ENCODE data around the gene SH3RF3. TPM values are rescaled to one million over a fixed set of nuclear protein-coding genes. Genes with fewer than 3 reads are reported as not detected.

SH3RF3 gene
- total RNA-seq, 2 experiments from 2014 or later = 1.9 to 2.3 TPM

- ChIA-PET POLR2A (interaction anchor here (1.4 kb wide), 1 partner anchor 10 kb away, joined by 3 read pairs; no protein-coding TSS in a partner anchor), CTCF (no interaction called here)
- no peak for ATAC-seq
- Mint-ChIP-seq H3K9me3 (no peaks in the 10 kb centered on the region), H3K36me3 (ENCODE audit: low read depth) (peaks cover 2% of the 10 kb centered on the region), H3K4me1 (ENCODE audit: low read depth) (peaks cover 32% of the 10 kb centered on the region), H3K4me3 (no peak overlapping the region), H3K27ac (no peak overlapping the region), H3K27me3 (no peaks in the 10 kb centered on the region)
- DNase-seq = no peak
- intact Hi-C loops (cut with micrococcal nuclease) = no loop called here
- no peak for TF ChIP-seq CTCF (IDR thresholded peaks at IDR 0.05)
These were observed 39.7 kb downstream of the SH3RF3 start for GRCh38 chr2:109168716-109169115.

DNA sequence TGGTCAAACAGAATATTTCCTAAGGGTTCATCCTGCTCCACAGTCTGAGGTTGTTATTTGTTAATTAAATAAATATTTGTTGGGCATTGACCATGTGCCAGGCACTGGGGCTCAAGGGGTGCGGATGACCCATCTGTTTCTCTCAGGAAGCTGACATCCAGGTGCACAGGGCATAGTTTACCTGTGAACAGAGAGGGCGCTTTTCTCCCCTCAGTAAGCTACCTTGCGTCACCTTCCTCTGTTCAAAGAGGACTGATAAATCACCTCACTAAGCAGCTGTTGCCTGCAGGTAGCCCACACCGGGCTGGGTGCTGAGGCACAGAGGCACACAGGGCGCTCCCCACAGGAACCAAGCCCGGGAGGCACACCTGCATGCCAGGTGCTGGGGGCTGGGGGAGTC lies 41.6 kb downstream of the SH3RF3 start:
- H3K4me1 Mint-ChIP-seq (ENCODE audit: low read depth) = peaks cover 40% of the 10 kb centered on the region
- ChIA-PET CTCF (interaction anchor here (0.7 kb wide), 1 partner anchor 40 kb away, joined by 3 read pairs; no protein-coding TSS in a partner anchor), POLR2A (no interaction called here)
- H3K27ac Mint-ChIP-seq = no peak overlapping the region
- H3K36me3 Mint-ChIP-seq (ENCODE audit: low read depth) = peaks cover 2% of the 10 kb centered on the region
- TF ChIP-seq CTCF (IDR thresholded peaks at IDR 0.05) = no peak
- no peak for DNase-seq
- ATAC-seq = no peak
- intact Hi-C loops (cut with micrococcal nuclease) = no loop called here
- peaks cover 3% of the 10 kb centered on the region for H3K9me3 Mint-ChIP-seq
- no peaks in the 10 kb centered on the region for H3K27me3 Mint-ChIP-seq
- H3K4me3 Mint-ChIP-seq = no peak overlapping the region

GRCh38 chr2:109171444-109172334 lies 42.7 kb downstream of the SH3RF3 start:
- intact Hi-C loops (cut with micrococcal nuclease) = no loop called here
- CTCF ChIA-PET = interaction anchor here (0.7 kb wide), 1 partner anchor 195 kb away, joined by 3 read pairs; no protein-coding TSS in a partner anchor
- DNase-seq = no peak
- no peak for TF ChIP-seq CTCF (IDR thresholded peaks at IDR 0.05)
- H3K27me3 Mint-ChIP-seq = no peaks in the 10 kb centered on the region
- no peak overlapping the region for H3K4me3 Mint-ChIP-seq
- H3K27ac Mint-ChIP-seq = no peak overlapping the region
- H3K4me1 Mint-ChIP-seq (ENCODE audit: low read depth) = peaks cover 40% of the 10 kb centered on the region
- ATAC-seq = no peak
- peaks cover 2% of the 10 kb centered on the region for H3K36me3 Mint-ChIP-seq (ENCODE audit: low read depth)
- POLR2A ChIA-PET = interaction anchor here (0.8 kb wide), 1 partner anchor 43 kb away, joined by 3 read pairs; no protein-coding TSS in a partner anchor
- H3K9me3 Mint-ChIP-seq = peaks cover 3% of the 10 kb centered on the region

- ChIA-PET POLR2A (no interaction called here), CTCF (interaction anchor here (0.7 kb wide), 1 partner anchor 196 kb away, joined by 3 read pairs; no protein-coding TSS in a partner anchor)
- H3K27me3 Mint-ChIP-seq = no peaks in the 10 kb centered on the region
- H3K4me1 Mint-ChIP-seq (ENCODE audit: low read depth) = peaks cover 40% of the 10 kb centered on the region
- no peak for TF ChIP-seq CTCF (IDR thresholded peaks at IDR 0.05)
- ATAC-seq (no peak), DNase-seq (no peak)
- H3K9me3 Mint-ChIP-seq = peaks cover 3% of the 10 kb centered on the region
- H3K36me3 Mint-ChIP-seq (ENCODE audit: low read depth) = peaks cover 2% of the 10 kb centered on the region
- no peak overlapping the region for H3K4me3 Mint-ChIP-seq
- intact Hi-C loops (cut with micrococcal nuclease) = no loop called here
- H3K27ac Mint-ChIP-seq = no peak overlapping the region
These were observed 43.6 kb downstream of the SH3RF3 start for GRCh38 chr2:109172556-109173105.

Data from activated CD8-positive, alpha-beta T cell treated with anti-CD3 and anti-CD28 coated beads for 36 hours (primary cell).